IMR-90 (cell line): ENCODE measurements around the gene CLCF1. TPM values are rescaled to one million over a fixed set of nuclear protein-coding genes. Genes with fewer than 3 reads are reported as not detected.

ENCODE experiments used
- ATAC-seq: fragments of 200-7000 bp; cut with Tn5 transposase; 2 replicates; pipeline ENCODE4 v1.9.1; 2020; ENCODE audit warnings: low read depth, mild to moderate bottlenecking, moderate library complexity
- BruUV-seq: library from RNA; stranded (reverse); fragments of 400-500 nt; replicated peaks from 2 replicates; lab custom pipeline; 2021; lab: Mats Ljungman, UMichigan
- CTCF ChIA-PET: fragments of 300-600 bp; formaldehyde crosslinking; extraction: SDS; loops from one replicate; lab custom pipeline; 2021; ENCODE audit warnings: antibody characterized with exemption; lab: Yijun Ruan, JAX
- POLR2A ChIA-PET: fragments of 300-600 bp; sonication (Branson Sonifier 250); formaldehyde crosslinking; loops from one replicate; lab custom pipeline; 2022; ENCODE audit warnings: antibody characterized with exemption; ENCODE audit not compliant: unreplicated experiment; lab: Charles Lee
- DNase-seq: peaks from one replicate; pipeline ENCODE4 v3.0.0; 2013
- H2AFZ ChIP-seq: replicated peaks from 2 replicates; pipeline ENCODE3; 2013; ENCODE audit warnings: low read length, mild to moderate bottlenecking; ENCODE audit not compliant: poor library complexity
- H2AK5ac ChIP-seq: 2 replicates; pipeline ENCODE4 v1.6.1; 2013; ENCODE audit warnings: low read depth, low read length, inconsistent platforms
- H2AK9ac ChIP-seq: replicated peaks from 2 replicates; pipeline ENCODE3; 2013; ENCODE audit warnings: mild to moderate bottlenecking, low read depth, low read length, moderate library complexity; ENCODE audit not compliant: poor library complexity
- H2BK120ac ChIP-seq: 2 replicates; pipeline ENCODE4 v1.6.1; 2013; ENCODE audit warnings: low read depth, low read length, inconsistent platforms
- H2BK15ac ChIP-seq: 3 replicates; pipeline ENCODE4 v1.6.1; 2013; ENCODE audit warnings: low read depth, low read length, inconsistent platforms
- H2BK20ac ChIP-seq: 2 replicates; pipeline ENCODE4 v1.6.1; 2013; ENCODE audit warnings: low read depth, mild to moderate bottlenecking, inconsistent platforms, low read length, moderate library complexity
- H2BK5ac ChIP-seq: 2 replicates; pipeline ENCODE4 v1.6.1; 2013; ENCODE audit warnings: mild to moderate bottlenecking, low read depth, low read length, inconsistent platforms; ENCODE audit not compliant: poor library complexity, severe bottlenecking
- H3K14ac ChIP-seq: replicated peaks from 2 replicates; pipeline ENCODE4 v1.6.1; 2013; ENCODE audit warnings: low read depth, low read length, inconsistent platforms
- H3K18ac ChIP-seq: 2 replicates; pipeline ENCODE4 v1.6.1; 2013; ENCODE audit warnings: low read depth, low read length, control low read depth
- H3K23ac ChIP-seq: 2 replicates; pipeline ENCODE4 v1.6.1; 2013; ENCODE audit warnings: low read depth, low read length, inconsistent platforms
- H3K27ac ChIP-seq: 2 replicates; pipeline ENCODE4 v1.5.1; 2013; ENCODE audit warnings: mild to moderate bottlenecking, control low read depth, low read length; ENCODE audit not compliant: insufficient read depth
- H3K27me3 ChIP-seq: 2 replicates; pipeline ENCODE4 v1.6.1; 2013; ENCODE audit warnings: low read length; ENCODE audit not compliant: control insufficient read depth, insufficient read depth
- H3K36me3 ChIP-seq: 2 replicates; pipeline ENCODE4 v1.6.1; 2013; ENCODE audit warnings: low read length, mixed read lengths; ENCODE audit not compliant: control insufficient read depth, insufficient read depth
- H3K4ac ChIP-seq: 2 replicates; pipeline ENCODE4 v1.6.1; 2013; ENCODE audit warnings: low read depth, low read length, inconsistent platforms
- H3K4me1 ChIP-seq: 2 replicates; pipeline ENCODE4 v1.6.1; 2013; ENCODE audit warnings: low read length, mixed read lengths; ENCODE audit not compliant: control insufficient read depth, insufficient read depth
- H3K4me2 ChIP-seq: 2 replicates; pipeline ENCODE4 v1.6.1; 2013; ENCODE audit warnings: low read depth, mild to moderate bottlenecking, control low read depth, low read length, moderate library complexity
- H3K4me3 ChIP-seq: 2 replicates; pipeline ENCODE4 v1.5.1; 2013; ENCODE audit warnings: low read depth, mild to moderate bottlenecking, control low read depth, low read length, moderate library complexity; ENCODE audit not compliant: insufficient read depth
- H3K56ac ChIP-seq: 2 replicates; pipeline ENCODE4 v1.6.1; 2013; ENCODE audit warnings: low read length, inconsistent platforms; ENCODE audit not compliant: insufficient read depth; ENCODE audit errors: extremely low read depth
- H3K79me1 ChIP-seq, 2 experiments: 2 replicates each; pipeline ENCODE4 v1.6.1; 2013; ENCODE audit warnings: low read length in 2 of 2, inconsistent platforms in 1 of 2, low read depth in 1 of 2
- H3K9ac ChIP-seq: 2 replicates; pipeline ENCODE4 v1.6.1; 2013; ENCODE audit warnings: low read depth, low read length, control low read depth
- H3K9me1 ChIP-seq: 2 replicates; pipeline ENCODE4 v1.6.1; 2013; ENCODE audit warnings: low read length, inconsistent platforms; ENCODE audit not compliant: insufficient read depth
- H3K9me3 ChIP-seq: 2 replicates; pipeline ENCODE4 v1.6.1; 2013; ENCODE audit warnings: low read length; ENCODE audit not compliant: control insufficient read depth, insufficient read depth
- H4K20me1 ChIP-seq: 2 replicates; pipeline ENCODE4 v1.6.1; 2013; ENCODE audit warnings: low read length, inconsistent platforms; ENCODE audit not compliant: insufficient read depth
- H4K5ac ChIP-seq: 2 replicates; pipeline ENCODE4 v1.6.1; 2013; ENCODE audit warnings: mild to moderate bottlenecking, low read depth, low read length, control low read depth
- H4K8ac ChIP-seq, 2 experiments: 2 replicates each; pipeline ENCODE4 v1.6.1; 2013; ENCODE audit warnings: low read depth in 2 of 2, low read length in 2 of 2, control low read depth in 1 of 2, inconsistent platforms in 1 of 2
- H4K91ac ChIP-seq: 2 replicates; pipeline ENCODE4 v1.6.1; 2013; ENCODE audit warnings: low read depth, low read length, inconsistent platforms; ENCODE audit not compliant: insufficient read depth
- MAZ ChIP-seq: IDR thresholded peaks from 2 replicates; pipeline ENCODE4 v1.6.1; 2012; ENCODE audit warnings: low read depth, mild to moderate bottlenecking, low read length, improper control_type of control experiment, moderate library complexity, borderline replicate concordance
- POLR2A ChIP-seq: IDR thresholded peaks from 2 replicates; pipeline ENCODE4 v1.6.1; 2012; ENCODE audit warnings: mild to moderate bottlenecking, low read depth, low read length
- RAD21 ChIP-seq: IDR thresholded peaks from 2 replicates; pipeline ENCODE4 v1.6.1; 2012; ENCODE audit warnings: low read length, improper control_type of control experiment
- RCOR1 ChIP-seq: IDR thresholded peaks from 2 replicates; pipeline ENCODE4 v1.6.1; 2012; ENCODE audit warnings: mild to moderate bottlenecking, low read length, improper control_type of control experiment; ENCODE audit not compliant: insufficient replicate concordance
- SMC3 ChIP-seq: fragments of 150-350 bp; IDR thresholded peaks from 2 replicates; pipeline ENCODE4 v1.6.1; 2016; ENCODE audit warnings: low read depth, mild to moderate bottlenecking, antibody characterized with exemption, low read length, moderate library complexity
- WGBS, 2 experiments: methylation state at CpG; one replicate each; pipeline versions ENCODE4 v1.1.5 to v1.1.7; 2013; ENCODE audit warnings: missing lambda C conversion rate in 2 of 2; ENCODE audit not compliant: insufficient read length in 1 of 2; ENCODE audit errors: extremely low coverage in 2 of 2; 5-methylcytosine and 5-hydroxymethylcytosine counted together
- dilution Hi-C: fragments of 300-500 bp; cut with HindIII; formaldehyde crosslinking; loops from one replicate; pipeline ENCODE4 v1.14.3; 2018; ENCODE audit warnings: low sequenced_read_pairs; ENCODE audit not compliant: unreplicated experiment
- in situ Hi-C: fragments of 300-500 bp; cut with MboI; formaldehyde crosslinking; loops from 3 replicates; pipeline ENCODE4 v1.14.3; 2019; ENCODE audit warnings: low sequenced_read_pairs, inconsistent platforms, mixed read lengths
- intact Hi-C: fragments of 100-400 bp; cut with micrococcal nuclease; formaldehyde crosslinking; loops from 2 replicates; pipeline ENCODE4 v1.10.0; 2022
- polyA plus RNA-seq, 3 experiments: library from polyadenylated mRNA; depleted of rRNA; stranded (reverse); fragments of >200 nt; gene quantifications; 2 replicates each; pipeline ENCODE4 v1.2.3, GENCODE V29; 2012; ENCODE audit warnings: low replicate concordance in 1 of 3
- total RNA-seq: library from RNA; depleted of rRNA; stranded (reverse); fragments of >200 nt; gene quantifications from 2 replicates; pipeline ENCODE4 v1.2.3, GENCODE V29; 2012
- TF ChIP-seq, protein P1 (sequence below): conservative IDR thresholded peaks from 2 replicates; pipeline ENCODE4 v1.5.1; 2012; ENCODE audit warnings: mild to moderate bottlenecking, low read depth, low read length, improper control_type of control experiment
- TF ChIP-seq, protein P2 (sequence below): fragments of 150-350 bp; IDR thresholded peaks from 2 replicates; pipeline ENCODE4 v1.6.1; 2017; ENCODE audit warnings: mild to moderate bottlenecking, antibody characterized with exemption, low read length, low read depth

Gene CLCF1
- total and polyA plus RNA-seq, 2 of the 4 experiments (the other 2 are of a cell fraction) = 5.6 to 27.8 TPM

DNA sequence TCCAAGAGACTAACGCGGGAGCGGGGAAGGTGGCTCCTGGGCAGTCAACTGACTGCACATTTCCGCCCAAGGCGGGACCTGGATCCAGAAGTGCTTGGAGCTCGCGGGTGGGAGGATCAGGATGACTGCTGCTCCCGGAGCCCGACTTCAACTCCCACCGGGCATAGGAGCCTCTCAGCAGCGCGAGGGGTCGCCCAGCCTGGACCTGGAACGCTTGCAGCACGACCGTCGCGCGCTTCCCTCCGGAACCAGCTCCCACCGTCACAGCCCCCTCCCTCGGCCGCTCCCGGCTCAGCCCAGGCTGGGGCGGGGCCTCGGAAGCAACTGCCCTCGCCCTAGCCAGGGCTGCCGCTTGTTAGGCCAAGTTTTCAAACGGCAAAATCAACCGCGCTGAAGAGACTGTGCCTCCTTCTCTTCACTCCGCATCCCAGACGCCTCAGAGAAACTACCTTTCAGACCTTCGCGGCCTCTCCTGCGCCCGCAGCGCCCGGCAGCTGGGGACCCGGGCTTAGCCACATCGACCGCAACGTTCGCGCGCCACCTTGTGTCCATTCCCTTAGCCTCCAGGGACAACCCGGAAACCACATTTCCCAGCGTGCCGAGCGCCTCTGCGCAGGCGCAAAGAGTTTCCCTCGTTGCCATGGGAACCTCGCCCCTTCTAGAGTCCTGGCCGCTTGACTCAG, 56.1 kb downstream of the CLCF1 start:
- peak overlapping the region; percentile 74 for H3K4me2 ChIP-seq
- intact Hi-C loops = loop anchor here (1.0 kb wide), 3 partner anchors 51 to 236 kb away; partner anchors contain the start of gene GRK2
- in situ Hi-C loops = loop anchor here (5.0 to 10.0 kb wide), 2 partner anchors 55 to 233 kb away; no protein-coding TSS in a partner anchor
- no peaks in the 10 kb centered on the region for H3K36me3 ChIP-seq
- H2AK9ac ChIP-seq = peak overlapping the region; percentile 87
- no TSS peak for BruUV-seq
- dilution Hi-C loops = no loop called here
- H4K5ac ChIP-seq = peak overlapping the region; percentile 51
- H3K4ac ChIP-seq = peak overlapping the region; percentile 78
- H3K18ac ChIP-seq = no peak overlapping the region; the same call in 1 of the 2 replicates
- TF ChIP-seq RCOR1 (no peak), SMC3 (peak; percentile 91), RAD21 (peak; percentile 96), MAZ (peak; percentile 69; the same call in 1 of the 2 replicates), POLR2A (peak; percentile 62; the same call in 1 of the 2 replicates)
- TF ChIP-seq, protein P1, sequence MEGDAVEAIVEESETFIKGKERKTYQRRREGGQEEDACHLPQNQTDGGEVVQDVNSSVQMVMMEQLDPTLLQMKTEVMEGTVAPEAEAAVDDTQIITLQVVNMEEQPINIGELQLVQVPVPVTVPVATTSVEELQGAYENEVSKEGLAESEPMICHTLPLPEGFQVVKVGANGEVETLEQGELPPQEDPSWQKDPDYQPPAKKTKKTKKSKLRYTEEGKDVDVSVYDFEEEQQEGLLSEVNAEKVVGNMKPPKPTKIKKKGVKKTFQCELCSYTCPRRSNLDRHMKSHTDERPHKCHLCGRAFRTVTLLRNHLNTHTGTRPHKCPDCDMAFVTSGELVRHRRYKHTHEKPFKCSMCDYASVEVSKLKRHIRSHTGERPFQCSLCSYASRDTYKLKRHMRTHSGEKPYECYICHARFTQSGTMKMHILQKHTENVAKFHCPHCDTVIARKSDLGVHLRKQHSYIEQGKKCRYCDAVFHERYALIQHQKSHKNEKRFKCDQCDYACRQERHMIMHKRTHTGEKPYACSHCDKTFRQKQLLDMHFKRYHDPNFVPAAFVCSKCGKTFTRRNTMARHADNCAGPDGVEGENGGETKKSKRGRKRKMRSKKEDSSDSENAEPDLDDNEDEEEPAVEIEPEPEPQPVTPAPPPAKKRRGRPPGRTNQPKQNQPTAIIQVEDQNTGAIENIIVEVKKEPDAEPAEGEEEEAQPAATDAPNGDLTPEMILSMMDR = peak; percentile 99
- TF ChIP-seq, protein P2, sequence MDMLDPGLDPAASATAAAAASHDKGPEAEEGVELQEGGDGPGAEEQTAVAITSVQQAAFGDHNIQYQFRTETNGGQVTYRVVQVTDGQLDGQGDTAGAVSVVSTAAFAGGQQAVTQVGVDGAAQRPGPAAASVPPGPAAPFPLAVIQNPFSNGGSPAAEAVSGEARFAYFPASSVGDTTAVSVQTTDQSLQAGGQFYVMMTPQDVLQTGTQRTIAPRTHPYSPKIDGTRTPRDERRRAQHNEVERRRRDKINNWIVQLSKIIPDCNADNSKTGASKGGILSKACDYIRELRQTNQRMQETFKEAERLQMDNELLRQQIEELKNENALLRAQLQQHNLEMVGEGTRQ = no peak
- H3K4me1 ChIP-seq = 0 out of 2 replicates have a peak, but pooled peaks cover 2% of the 10 kb centered on the region
- peak overlapping the region; percentile 85 for H3K14ac ChIP-seq
- POLR2A ChIA-PET = interaction anchor here (1.4 kb wide), 1 partner anchor 56 kb away, joined by 7 read pairs; no protein-coding TSS in a partner anchor
- peak overlapping the region; percentile 42 for H3K27ac ChIP-seq
- peak overlapping the region; percentile 54; the same call in 1 of the 2 replicates for H2BK120ac ChIP-seq
- peak overlapping the region; percentile 80 for H3K23ac ChIP-seq
- no peaks in the 10 kb centered on the region; a peak in 1 of 4 replicates for H3K79me1 ChIP-seq
- peak overlapping the region; percentile 26; the same call in 1 of the 2 replicates for H2BK20ac ChIP-seq
- H3K56ac ChIP-seq = peak overlapping the region; percentile 76; the same call in 1 of the 2 replicates
- peak overlapping the region; percentile 98 for H2AFZ ChIP-seq
- H4K8ac ChIP-seq = peak overlapping the region; percentile 22 to 90; a peak in 2 of 4 replicates
- peak overlapping the region; percentile 90 for H4K91ac ChIP-seq
- DNase-seq (peak; percentile 89), ATAC-seq (peak; percentile 89)
- H3K27me3 ChIP-seq = no peaks in the 10 kb centered on the region
- H2AK5ac ChIP-seq = no peak overlapping the region
- H2BK15ac ChIP-seq = peak overlapping the region; percentile 70; the same call in 1 of the 3 replicates
- H3K9me1 ChIP-seq = peaks cover 3% of the 10 kb centered on the region; the same call in 1 of the 2 replicates
- H3K4me3 ChIP-seq = peak overlapping the region; percentile 67
- no peaks in the 10 kb centered on the region for H3K9me3 ChIP-seq
- peak overlapping the region; percentile 43 for H3K9ac ChIP-seq
- H4K20me1 ChIP-seq = peaks cover 2% of the 10 kb centered on the region; the same call in 1 of the 2 replicates
- peak overlapping the region; percentile 47 for H2BK5ac ChIP-seq
- 0% methylated on average over 32 of the region's 55 CpGs; no CpG with 5 or more reads in 1 of the 2 experiments for WGBS, 2 experiments
- CTCF ChIA-PET = interaction anchor here (0.6 to 1.6 kb wide), 15 partner anchors 8 to 372 kb away, joined by 3 to 13 read pairs (median 5); partner anchors contain the start of genes GRK2 and SSH3
